ENCODE results near the gene AMBRA1. TPM values are rescaled to one million over a fixed set of nuclear protein-coding genes. Genes with fewer than 3 reads are reported as not detected.
A peak's percentile ranks its signal among the peaks of the same experiment; 100 is the strongest.

AMBRA1 gene
- total and polyA plus RNA-seq, 11 donors: 5.6 to 23.5 (median 16.2) TPM

GRCh38 chr11:46369458-46370152 is 224.2 kb downstream of the AMBRA1 start:
- Histone ChIP-seq H3K4me1 (peaks cover 0 to 32% (median 21%) of the 10 kb centered on the region in 12 donors), H3K36me3 (peaks cover 0 to 90% (median 65%) of the 10 kb centered on the region in 9 donors), H3K27ac (no peak overlapping the region), H3K27me3 (no peaks in the 10 kb centered on the region), H3K4me3 (no peak overlapping the region), H3K9me3 (no peaks in the 10 kb centered on the region)
- ATAC-seq (peak; percentile 39 to 55 (median 52)), DNase-seq (peak in 3 of 5 donors; percentile 55 to 74 (median 62))
- peak; percentile 66 to 88 (median 78) for TF ChIP-seq CTCF (IDR thresholded peaks at IDR 0.05)
- no peak for TF ChIP-seq POLR2A (IDR thresholded peaks at IDR 0.05)
- intact Hi-C loops (cut with DNase I): loop anchor here in 2 of 10 donors (5.0 kb wide), 2 partner anchors 52 to 132 kb away; no protein-coding TSS in a partner anchor
- 71 to 73% (median 72%) methylated on average over 22 to 25 of the region's 25 CpGs for WGBS, 4 donors

- intact Hi-C loops (cut with DNase I): loop anchor here in 3 of 10 donors (2.0 to 5.0 kb wide), 3 partner anchors 15 to 131 kb away; no protein-coding TSS in a partner anchor
- no peak for ATAC-seq
- Histone ChIP-seq H3K27me3 (no peaks in the 10 kb centered on the region), H3K4me1 (peaks cover 4 to 50% (median 37%) of the 10 kb centered on the region in 12 donors), H3K4me3 (no peak overlapping the region), H3K9me3 (no peaks in the 10 kb centered on the region), H3K27ac (peak overlapping the region in 2 of 12 donors; percentile 9 to 46), H3K36me3 (peaks cover 0 to 84% (median 49%) of the 10 kb centered on the region in 9 donors)
- TF ChIP-seq POLR2A (IDR thresholded peaks at IDR 0.05) (no peak), CTCF (IDR thresholded peaks at IDR 0.05) (peak in 5 of 12 donors; percentile 3 to 38 (median 12))
- no peak for DNase-seq
- WGBS, 4 donors: 62 to 84% (median 80%) methylated on average over 11 to 12 of the region's 12 CpGs
Observed at GRCh38 chr11:46367916-46368267, 225.9 kb downstream of the AMBRA1 start.

GRCh38 chr11:46367244-46367915 is 226.4 kb downstream of the AMBRA1 start:
- Histone ChIP-seq H3K4me1 (peaks cover 10 to 55% (median 42%) of the 10 kb centered on the region in 12 donors), H3K27ac (peak overlapping the region in 5 of 12 donors; percentile 0 to 46 (median 24)), H3K36me3 (peaks cover 0 to 79% (median 44%) of the 10 kb centered on the region in 9 donors), H3K9me3 (no peaks in the 10 kb centered on the region), H3K4me3 (peak overlapping the region in 1 of 12 donors; percentile 7), H3K27me3 (no peaks in the 10 kb centered on the region)
- 22 to 27% (median 24%) methylated on average over 6 to 32 of the region's 32 CpGs for WGBS, 4 donors
- TF ChIP-seq POLR2A (IDR thresholded peaks at IDR 0.05): no peak
- peak; percentile 88 to 96 (median 92) for TF ChIP-seq CTCF (IDR thresholded peaks at IDR 0.05)
- intact Hi-C loops (cut with DNase I): loop anchor here in 3 of 10 donors (2.0 to 5.0 kb wide), 3 partner anchors 15 to 130 kb away; no protein-coding TSS in a partner anchor
- DNase-seq (peak; percentile 68 to 87 (median 74)), ATAC-seq (peak; percentile 27 to 59 (median 36))
